Liver (tissue), 9 donors: ENCODE measurements around the gene CIITA. TPM values are rescaled to one million over a fixed set of nuclear protein-coding genes. Genes with fewer than 3 reads are reported as not detected.

Source experiments
- DNase-seq: peaks from one replicate; pipeline ENCODE4 v3.0.0-alpha.2; 2017; ENCODE audit warnings: low spot score
- H3K27ac ChIP-seq, 2 donors: one replicate each; pipeline ENCODE4 v1.7.0; 2013; ENCODE audit warnings: inconsistent platforms in 2 of 2, low read length in 2 of 2, control low read depth in 1 of 2, low read depth in 1 of 2, mild to moderate bottlenecking in 1 of 2
- H3K27me3 ChIP-seq, 4 donors: one replicate each; pipeline versions ENCODE4 v1.6.1 to v1.7.0; 2013; ENCODE audit warnings: low read length in 3 of 4, inconsistent platforms in 1 of 4, mild to moderate bottlenecking in 1 of 4, moderate library complexity in 1 of 4; ENCODE audit not compliant: control insufficient read depth in 4 of 4, insufficient read depth in 4 of 4
- H3K36me3 ChIP-seq, 4 donors: one replicate each; pipeline versions ENCODE4 v1.6.1 to v1.7.0; 2013; ENCODE audit warnings: low read length in 3 of 4, mild to moderate bottlenecking in 3 of 4, low read depth in 1 of 4, moderate library complexity in 1 of 4; ENCODE audit not compliant: control insufficient read depth in 4 of 4, insufficient read depth in 3 of 4
- H3K4me1 ChIP-seq, 4 donors: one replicate each; pipeline versions ENCODE4 v1.6.1 to v1.7.0; 2013; ENCODE audit warnings: low read length in 3 of 4, mild to moderate bottlenecking in 3 of 4, moderate library complexity in 1 of 4; ENCODE audit not compliant: control insufficient read depth in 4 of 4, insufficient read depth in 4 of 4
- H3K4me3 ChIP-seq, 3 donors: one replicate each; pipeline versions ENCODE4 v1.6.1 to v1.7.0; 2013; ENCODE audit warnings: low read length in 3 of 3, control low read depth in 1 of 3, low read depth in 1 of 3, mild to moderate bottlenecking in 1 of 3
- H3K9ac ChIP-seq, 2 donors: one replicate each; pipeline ENCODE4 v1.7.0; 2013; ENCODE audit warnings: low read length in 2 of 2, mild to moderate bottlenecking in 2 of 2, moderate library complexity in 2 of 2, control low read depth in 1 of 2, low read depth in 1 of 2
- H3K9me3 ChIP-seq, 4 donors: one replicate each; pipeline versions ENCODE4 v1.6.1 to v1.7.0; 2013; ENCODE audit warnings: low read length in 3 of 4; ENCODE audit not compliant: control insufficient read depth in 4 of 4
- EGR1 ChIP-seq, 2 donors: IDR thresholded peaks; 2 replicates each; pipeline ENCODE4 v1.6.1; 2016 to 2018; ENCODE audit warnings: antibody characterized with exemption in 2 of 2, low read depth in 2 of 2
- FOXA2 ChIP-seq: IDR thresholded peaks from 2 replicates; pipeline ENCODE4 v1.6.1; 2016; ENCODE audit warnings: antibody characterized with exemption
- HNF4G ChIP-seq: IDR thresholded peaks from 2 replicates; pipeline ENCODE4 v1.6.1; 2016; ENCODE audit warnings: antibody characterized with exemption
- NR2F2 ChIP-seq: IDR thresholded peaks from 2 replicates; pipeline ENCODE4 v1.6.1; 2016; ENCODE audit warnings: antibody characterized with exemption
- RAD21 ChIP-seq, 2 donors: IDR thresholded peaks; 2 replicates each; pipeline ENCODE4 v1.6.1; 2016; ENCODE audit warnings: antibody characterized with exemption in 2 of 2, mild to moderate bottlenecking in 2 of 2
- RXRA ChIP-seq, 2 donors: IDR thresholded peaks; 2 replicates each; pipeline ENCODE4 v1.6.1; 2017 to 2018; ENCODE audit warnings: antibody characterized with exemption in 2 of 2, mild to moderate bottlenecking in 1 of 2
- SP1 ChIP-seq: IDR thresholded peaks from 2 replicates; pipeline ENCODE4 v1.6.1; 2018; ENCODE audit warnings: antibody characterized with exemption, mild to moderate bottlenecking
- TAF1 ChIP-seq: conservative IDR thresholded peaks from 2 replicates; pipeline ENCODE4 v1.6.1; 2016; ENCODE audit warnings: antibody characterized with exemption, mild to moderate bottlenecking
- YY1 ChIP-seq: IDR thresholded peaks from 2 replicates; pipeline ENCODE4 v1.6.1; 2016; ENCODE audit warnings: antibody characterized with exemption, mild to moderate bottlenecking
- WGBS: extraction: QIAGEN DNeasy Blood & Tissue Kit; methylation state at CpG from one replicate; pipeline ENCODE4 v1.1.7; 2013; 5-methylcytosine and 5-hydroxymethylcytosine counted together
- polyA plus RNA-seq, 2 donors: library from polyadenylated mRNA; stranded (reverse) in 1 of 2; unstranded in 1 of 2; fragments of 200-250 nt in 1 of 2; fragments of >200 nt in 1 of 2; fragmentation: Nextera tagmentation in 1 of 2; extraction: Ambion mirVana in 1 of 2; gene quantifications; one replicate each; pipeline versions ENCODE4 v1.2.1 to v1.2.3, GENCODE V29; 2013 to 2015
- total RNA-seq, 2 donors: library from RNA; depleted of rRNA; stranded (reverse); fragments of >200 nt; gene quantifications; one replicate each; pipeline ENCODE4 v1.2.3, GENCODE V29; 2014
- TF ChIP-seq, protein P1 (sequence below): IDR thresholded peaks from 2 replicates; pipeline ENCODE4 v1.6.1; 2016; ENCODE audit warnings: antibody characterized with exemption
- TF ChIP-seq, protein P2 (sequence below): IDR thresholded peaks from 2 replicates; pipeline ENCODE4 v1.6.1; 2016; ENCODE audit warnings: antibody characterized with exemption
- TF ChIP-seq, protein P3 (sequence below): IDR thresholded peaks from 2 replicates; pipeline ENCODE4 v1.6.1; 2016; ENCODE audit warnings: antibody characterized with exemption
- TF ChIP-seq, protein P4 (sequence below): fragments of 150-350 bp; IDR thresholded peaks from 2 replicates; pipeline ENCODE4 v1.5.1; 2017; ENCODE audit warnings: improper control_type of control experiment, low read depth, low read length; ENCODE audit not compliant: missing input control
- donor health status: healthy.
- donor health status: healthy.
- donor health status: healthy.
- donor health status: healthy.
- donor health status: healthy.

The CIITA gene
- total and polyA plus RNA-seq, 4 donors = 1.6 to 4.2 (median 2.2) TPM

DNA sequence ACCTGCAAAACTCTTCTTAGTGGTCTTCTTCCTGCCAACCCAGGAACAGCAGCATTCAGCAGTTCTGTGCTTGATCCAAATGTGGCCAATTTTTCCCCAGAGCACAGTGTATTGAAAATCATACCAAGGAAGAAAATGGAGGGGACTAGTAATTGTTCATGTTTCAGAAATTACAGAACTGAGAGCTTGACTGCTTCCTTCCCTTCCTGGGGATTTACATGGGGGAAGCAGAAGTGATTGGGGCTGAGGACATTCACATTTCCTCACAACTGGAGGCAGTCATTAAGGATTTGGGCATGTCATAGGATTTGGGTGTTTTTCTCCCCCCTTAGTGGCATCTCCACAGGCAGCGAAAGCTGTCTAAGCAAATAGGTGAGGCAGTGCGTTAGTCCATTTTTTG, 19.7 kb downstream of the CIITA start:
- WGBS = 87% methylated on average over 2 of the region's 2 CpGs
- Histone ChIP-seq H3K36me3 (no peaks in the 10 kb centered on the region), H3K27me3 (no peaks in the 10 kb centered on the region), H3K4me3 (no peak overlapping the region), H3K27ac (no peak overlapping the region), H3K9ac (no peak overlapping the region), H3K4me1 (no peaks in the 10 kb centered on the region), H3K9me3 (no peaks in the 10 kb centered on the region)
- TF ChIP-seq TAF1 (no peak), RAD21 (IDR thresholded peaks at IDR 0.05) (no peak), NR2F2 (no peak), HNF4G (no peak), EGR1 (IDR thresholded peaks at IDR 0.05; ENCODE audit: low read depth in 2 of 2) (no peak)
- TF ChIP-seq, protein P1, sequence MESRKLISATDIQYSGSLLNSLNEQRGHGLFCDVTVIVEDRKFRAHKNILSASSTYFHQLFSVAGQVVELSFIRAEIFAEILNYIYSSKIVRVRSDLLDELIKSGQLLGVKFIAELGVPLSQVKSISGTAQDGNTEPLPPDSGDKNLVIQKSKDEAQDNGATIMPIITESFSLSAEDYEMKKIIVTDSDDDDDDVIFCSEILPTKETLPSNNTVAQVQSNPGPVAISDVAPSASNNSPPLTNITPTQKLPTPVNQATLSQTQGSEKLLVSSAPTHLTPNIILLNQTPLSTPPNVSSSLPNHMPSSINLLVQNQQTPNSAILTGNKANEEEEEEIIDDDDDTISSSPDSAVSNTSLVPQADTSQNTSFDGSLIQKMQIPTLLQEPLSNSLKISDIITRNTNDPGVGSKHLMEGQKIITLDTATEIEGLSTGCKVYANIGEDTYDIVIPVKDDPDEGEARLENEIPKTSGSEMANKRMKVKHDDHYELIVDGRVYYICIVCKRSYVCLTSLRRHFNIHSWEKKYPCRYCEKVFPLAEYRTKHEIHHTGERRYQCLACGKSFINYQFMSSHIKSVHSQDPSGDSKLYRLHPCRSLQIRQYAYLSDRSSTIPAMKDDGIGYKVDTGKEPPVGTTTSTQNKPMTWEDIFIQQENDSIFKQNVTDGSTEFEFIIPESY = no peak
- TF ChIP-seq, protein P2, sequence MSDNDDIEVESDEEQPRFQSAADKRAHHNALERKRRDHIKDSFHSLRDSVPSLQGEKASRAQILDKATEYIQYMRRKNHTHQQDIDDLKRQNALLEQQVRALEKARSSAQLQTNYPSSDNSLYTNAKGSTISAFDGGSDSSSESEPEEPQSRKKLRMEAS = peak; percentile 5
- no peak for DNase-seq

DNA sequence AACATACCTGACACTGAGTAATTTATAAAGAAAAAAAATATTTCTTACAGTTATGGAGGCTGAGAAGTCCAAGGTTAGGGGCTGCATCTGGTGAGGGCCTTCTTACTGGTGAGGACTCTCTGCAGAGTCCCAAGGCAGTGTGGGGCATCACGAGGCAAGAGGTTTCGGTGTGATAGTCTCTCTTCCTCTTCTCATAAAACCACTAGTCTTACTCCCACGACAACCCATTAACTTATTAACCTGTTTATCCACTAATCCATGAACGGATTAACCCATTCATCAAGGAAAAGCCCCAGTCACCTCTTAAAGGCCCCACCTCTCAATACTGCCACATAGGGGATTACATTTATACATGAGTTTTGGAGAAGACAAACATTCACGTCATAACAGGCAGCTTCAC, 20.1 kb downstream of the CIITA start:
- TF ChIP-seq TAF1 (no peak), SP1 (no peak), NR2F2 (no peak)
- TF ChIP-seq, protein P3, sequence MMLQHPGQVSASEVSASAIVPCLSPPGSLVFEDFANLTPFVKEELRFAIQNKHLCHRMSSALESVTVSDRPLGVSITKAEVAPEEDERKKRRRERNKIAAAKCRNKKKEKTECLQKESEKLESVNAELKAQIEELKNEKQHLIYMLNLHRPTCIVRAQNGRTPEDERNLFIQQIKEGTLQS = no peak
- H3K9me3 ChIP-seq = no peaks in the 10 kb centered on the region
- no peak for DNase-seq
- no peaks in the 10 kb centered on the region for H3K4me1 ChIP-seq
- WGBS = 79% methylated on average over 5 of the region's 5 CpGs
- no peak overlapping the region for H3K4me3 ChIP-seq
- no peaks in the 10 kb centered on the region for H3K36me3 ChIP-seq
- H3K27me3 ChIP-seq = no peaks in the 10 kb centered on the region
- no peak overlapping the region for H3K27ac ChIP-seq
- H3K9ac ChIP-seq = no peak overlapping the region

DNA sequence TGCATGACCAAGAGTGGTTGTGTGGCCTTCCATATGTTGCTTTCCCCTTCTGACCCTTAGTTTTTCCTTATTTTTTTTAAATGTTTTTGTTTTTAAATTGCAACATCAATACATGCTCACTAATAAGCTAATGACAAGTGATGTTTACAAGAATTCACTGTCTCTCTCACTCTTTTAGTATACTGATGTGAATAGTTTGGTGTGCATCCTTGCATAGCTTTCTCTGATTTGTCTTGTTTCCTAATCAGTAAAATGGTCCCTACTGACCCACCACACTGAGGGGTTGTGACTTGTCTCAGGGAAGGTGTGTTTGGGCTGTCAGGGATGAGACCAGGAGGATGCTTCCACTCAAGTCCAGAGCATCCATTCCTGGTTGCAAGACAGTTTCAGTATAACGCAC, 26.0 kb downstream of the CIITA start:
- 97% methylated on average over 1 of the region's 1 CpG for WGBS
- TF ChIP-seq, protein P2 = no peak
- TF ChIP-seq FOXA2 = no peak
- TF ChIP-seq, protein P3 = no peak
- no peak for TF ChIP-seq TAF1
- TF ChIP-seq NR2F2 = no peak
- TF ChIP-seq RXRA (IDR thresholded peaks at IDR 0.05) = no peak
- no peak for TF ChIP-seq SP1
- TF ChIP-seq HNF4G = no peak
- no peak for TF ChIP-seq YY1
- TF ChIP-seq, protein P4, sequence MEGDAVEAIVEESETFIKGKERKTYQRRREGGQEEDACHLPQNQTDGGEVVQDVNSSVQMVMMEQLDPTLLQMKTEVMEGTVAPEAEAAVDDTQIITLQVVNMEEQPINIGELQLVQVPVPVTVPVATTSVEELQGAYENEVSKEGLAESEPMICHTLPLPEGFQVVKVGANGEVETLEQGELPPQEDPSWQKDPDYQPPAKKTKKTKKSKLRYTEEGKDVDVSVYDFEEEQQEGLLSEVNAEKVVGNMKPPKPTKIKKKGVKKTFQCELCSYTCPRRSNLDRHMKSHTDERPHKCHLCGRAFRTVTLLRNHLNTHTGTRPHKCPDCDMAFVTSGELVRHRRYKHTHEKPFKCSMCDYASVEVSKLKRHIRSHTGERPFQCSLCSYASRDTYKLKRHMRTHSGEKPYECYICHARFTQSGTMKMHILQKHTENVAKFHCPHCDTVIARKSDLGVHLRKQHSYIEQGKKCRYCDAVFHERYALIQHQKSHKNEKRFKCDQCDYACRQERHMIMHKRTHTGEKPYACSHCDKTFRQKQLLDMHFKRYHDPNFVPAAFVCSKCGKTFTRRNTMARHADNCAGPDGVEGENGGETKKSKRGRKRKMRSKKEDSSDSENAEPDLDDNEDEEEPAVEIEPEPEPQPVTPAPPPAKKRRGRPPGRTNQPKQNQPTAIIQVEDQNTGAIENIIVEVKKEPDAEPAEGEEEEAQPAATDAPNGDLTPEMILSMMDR = no peak
- no peak for TF ChIP-seq RAD21 (IDR thresholded peaks at IDR 0.05)
- H3K4me1 ChIP-seq = no peaks in the 10 kb centered on the region
- H3K27me3 ChIP-seq = no peaks in the 10 kb centered on the region
- no peaks in the 10 kb centered on the region for H3K9me3 ChIP-seq
- H3K36me3 ChIP-seq = peaks cover 0 to 7% (median 0%) of the 10 kb centered on the region in 4 donors
- DNase-seq = no peak
- H3K4me3 ChIP-seq = no peak overlapping the region
- H3K9ac ChIP-seq = no peak overlapping the region
- H3K27ac ChIP-seq = no peak overlapping the region
